Muscle layer of duodenum (tissue), 2 donors: Measurements from ENCODE around the gene TMEM192.
A peak's percentile ranks its signal among the peaks of the same experiment; 100 is the strongest.

ENCODE experiments used
- H3K27ac ChIP-seq: one replicate; pipeline ENCODE4 v1.7.0; 2013; ENCODE audit warnings: mild to moderate bottlenecking, low read length
- H3K27me3 ChIP-seq: one replicate; pipeline ENCODE4 v1.7.0; 2013; ENCODE audit warnings: low read depth, mild to moderate bottlenecking, control low read depth, low read length
- H3K36me3 ChIP-seq, 2 donors: one replicate each; pipeline ENCODE4 v1.7.0; 2013; ENCODE audit warnings: low read length in 2 of 2, control low read depth in 1 of 2, mild to moderate bottlenecking in 1 of 2; ENCODE audit not compliant: insufficient read depth in 2 of 2, control insufficient read depth in 1 of 2
- H3K4me1 ChIP-seq, 2 donors: one replicate each; pipeline ENCODE4 v1.7.0; 2013; ENCODE audit warnings: low read length in 2 of 2, mild to moderate bottlenecking in 2 of 2, control low read depth in 1 of 2, moderate library complexity in 1 of 2; ENCODE audit not compliant: insufficient read depth in 2 of 2, control insufficient read depth in 1 of 2
- H3K4me3 ChIP-seq, 2 donors: one replicate each; pipeline ENCODE4 v1.7.0; 2013; ENCODE audit warnings: low read length in 2 of 2, low read depth in 1 of 2, mild to moderate bottlenecking in 1 of 2
- H3K9me3 ChIP-seq, 2 donors: one replicate each; pipeline ENCODE4 v1.7.0; 2013; ENCODE audit warnings: low read length in 2 of 2, control low read depth in 1 of 2, mild to moderate bottlenecking in 1 of 2; ENCODE audit not compliant: control insufficient read depth in 1 of 2
- donor health status: healthy.

TMEM192 gene

DNA sequence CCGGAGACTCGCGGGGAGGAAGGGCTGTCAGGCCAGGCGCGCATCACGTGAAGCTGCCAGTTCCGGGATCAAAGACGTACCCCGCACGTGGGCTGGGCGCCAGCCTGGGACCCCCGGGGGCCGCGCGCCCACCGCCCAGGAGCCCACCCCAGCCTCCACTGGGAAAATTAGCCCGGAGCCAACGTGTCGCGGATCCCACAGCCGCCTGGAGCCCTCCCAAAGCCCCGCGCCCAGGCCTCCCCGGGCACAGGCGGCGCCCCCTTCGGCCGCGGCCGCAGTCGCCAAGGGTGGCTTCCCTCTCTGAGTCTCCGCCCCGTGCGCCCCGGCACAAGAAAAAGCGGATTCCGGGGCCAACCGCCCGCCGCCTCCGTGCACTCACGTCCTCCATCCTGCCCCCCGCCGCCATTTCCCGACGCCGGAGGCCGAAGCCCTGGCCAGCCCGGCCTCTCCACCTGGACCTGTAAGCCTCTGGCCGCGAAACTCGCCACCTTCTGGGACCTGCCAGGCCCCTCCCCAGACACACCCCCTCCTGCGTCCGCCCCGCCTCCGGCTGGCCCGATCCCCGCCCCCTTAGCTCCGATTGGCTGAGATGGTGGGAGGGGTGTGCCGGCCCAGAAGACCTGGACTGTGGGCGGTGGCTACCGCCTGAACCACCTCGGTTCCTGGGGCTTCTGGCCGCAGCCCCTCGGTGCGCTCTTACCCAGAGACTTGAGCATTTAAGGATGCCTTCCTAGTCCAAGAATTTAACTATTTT, at the start of gene TMEM192:
TSS of gene TMEM192 (minus strand) at position 493 of the 754 bp plus-strand sequence. CDS start at position 406, 87 bp downstream.
- H3K36me3 ChIP-seq = no peaks in the 10 kb centered on the region
- H3K9me3 ChIP-seq = no peaks in the 10 kb centered on the region
- peak within 1 kb of the TSS; percentile 67 for H3K27ac ChIP-seq
- H3K4me1 ChIP-seq = no peaks in the 10 kb centered on the region
- no peaks in the 10 kb centered on the region for H3K27me3 ChIP-seq
- peak within 1 kb of the TSS; percentile 89 for H3K4me3 ChIP-seq

DNA sequence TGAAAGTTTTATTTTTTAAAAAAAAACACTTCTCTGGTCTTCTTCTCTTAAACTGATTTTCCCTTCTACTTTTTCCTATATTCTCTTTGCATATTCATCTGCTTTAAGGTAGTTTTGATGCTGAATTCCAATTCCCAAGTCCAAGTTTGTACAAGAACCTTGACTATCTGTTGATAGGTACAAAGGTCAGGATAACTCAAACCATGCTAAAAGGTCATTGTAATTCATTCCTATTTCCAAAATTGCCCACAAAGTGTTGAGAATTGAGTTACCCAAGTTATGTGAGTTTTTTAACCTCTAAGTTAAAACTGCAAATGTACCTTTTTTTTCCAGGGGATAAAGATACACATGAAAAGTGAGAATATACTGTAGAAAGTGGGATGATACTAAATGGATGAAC, 46.1 kb upstream of the TMEM192 start:
- no peaks in the 10 kb centered on the region for H3K9me3 ChIP-seq
- no peaks in the 10 kb centered on the region for H3K36me3 ChIP-seq
- no peak overlapping the region for H3K4me3 ChIP-seq
- no peak overlapping the region for H3K27ac ChIP-seq
- H3K27me3 ChIP-seq = no peaks in the 10 kb centered on the region
- no peaks in the 10 kb centered on the region for H3K4me1 ChIP-seq

DNA sequence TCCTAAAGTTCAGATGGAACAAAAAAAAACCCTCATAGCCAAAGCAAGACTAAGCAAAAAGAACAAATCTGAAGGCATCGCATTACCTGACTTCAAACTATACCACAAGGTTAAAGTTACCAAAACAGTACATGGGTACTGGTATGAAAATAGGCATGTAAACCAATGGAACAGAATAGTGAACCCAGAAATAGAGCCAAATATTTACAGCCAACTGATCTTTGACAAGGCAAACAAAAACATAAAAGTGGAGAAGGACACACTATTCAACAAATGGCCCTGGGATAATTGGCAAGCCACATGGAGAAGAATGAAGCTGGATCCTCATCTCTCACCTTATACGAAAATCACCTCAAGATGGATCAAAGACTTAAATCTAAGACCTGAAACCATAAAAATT, 44.2 kb upstream of the TMEM192 start:
- H3K4me1 ChIP-seq = no peaks in the 10 kb centered on the region
- H3K27me3 ChIP-seq = no peaks in the 10 kb centered on the region
- H3K27ac ChIP-seq = no peak overlapping the region
- no peaks in the 10 kb centered on the region for H3K9me3 ChIP-seq
- H3K36me3 ChIP-seq = no peaks in the 10 kb centered on the region
- H3K4me3 ChIP-seq = no peak overlapping the region

DNA sequence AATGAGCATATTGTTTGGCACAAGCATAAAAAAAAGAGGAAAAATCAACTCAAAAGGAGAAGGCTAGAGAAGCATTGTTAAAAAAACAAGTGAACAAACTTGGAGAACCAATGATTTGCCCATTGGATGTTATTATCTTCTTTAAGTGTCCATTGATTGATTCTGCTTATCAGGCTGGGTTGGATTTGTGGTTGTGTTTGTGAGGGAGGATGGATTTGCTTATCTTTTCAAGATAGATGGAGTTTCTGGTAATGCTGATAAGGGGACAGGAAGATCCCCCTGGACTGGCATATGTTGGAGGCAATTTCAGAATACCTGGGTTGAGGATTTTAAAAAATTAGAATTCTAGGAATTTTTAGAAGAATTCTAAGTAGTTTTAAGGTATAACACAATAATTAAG, 41.8 kb upstream of the TMEM192 start:
- no peaks in the 10 kb centered on the region for H3K27me3 ChIP-seq
- no peak overlapping the region for H3K27ac ChIP-seq
- H3K36me3 ChIP-seq = no peaks in the 10 kb centered on the region
- no peak overlapping the region for H3K4me3 ChIP-seq
- H3K9me3 ChIP-seq = no peaks in the 10 kb centered on the region
- no peaks in the 10 kb centered on the region for H3K4me1 ChIP-seq

DNA sequence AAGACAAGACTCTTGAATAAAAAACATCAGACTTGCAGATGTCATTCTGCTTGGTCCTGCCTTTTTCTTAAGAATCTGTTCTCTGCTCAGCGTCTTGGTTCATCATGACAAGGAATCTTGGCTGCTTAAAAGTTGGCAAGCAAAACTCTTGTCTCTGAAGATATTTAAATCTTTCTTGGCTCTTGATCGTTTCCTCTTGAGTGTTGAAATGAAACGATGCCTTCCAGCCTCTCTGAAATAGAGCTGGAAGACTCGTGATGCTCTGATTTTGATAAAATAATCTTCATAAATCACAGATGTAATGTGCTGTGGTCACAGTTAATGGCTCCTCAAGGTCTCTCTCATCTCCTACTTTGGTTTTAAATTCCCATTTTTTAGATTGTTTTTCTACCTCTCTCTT, 39.9 kb upstream of the TMEM192 start:
- H3K9me3 ChIP-seq = no peaks in the 10 kb centered on the region
- no peak overlapping the region for H3K4me3 ChIP-seq
- H3K36me3 ChIP-seq = no peaks in the 10 kb centered on the region
- no peaks in the 10 kb centered on the region for H3K27me3 ChIP-seq
- H3K4me1 ChIP-seq = no peaks in the 10 kb centered on the region
- H3K27ac ChIP-seq = no peak overlapping the region

DNA sequence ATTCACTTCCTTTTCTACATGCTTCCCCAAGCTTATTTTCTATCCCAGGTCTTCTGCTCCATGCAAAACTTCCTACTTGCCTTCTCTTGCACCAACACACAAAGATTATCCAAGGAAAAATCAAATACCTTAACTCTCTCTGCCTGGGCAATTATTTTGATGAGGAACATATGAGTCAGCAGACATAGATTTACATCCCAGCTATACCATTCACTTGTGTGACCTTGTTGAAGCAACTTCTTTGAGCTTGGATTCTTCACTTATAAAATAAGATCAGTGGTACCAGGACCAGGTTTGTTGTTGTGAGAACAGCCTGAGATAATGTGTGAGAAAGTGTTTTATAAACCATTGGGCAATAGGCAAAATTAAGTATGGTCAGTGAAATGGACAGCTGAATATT, 39.1 kb upstream of the TMEM192 start:
- H3K27me3 ChIP-seq = no peaks in the 10 kb centered on the region

DNA sequence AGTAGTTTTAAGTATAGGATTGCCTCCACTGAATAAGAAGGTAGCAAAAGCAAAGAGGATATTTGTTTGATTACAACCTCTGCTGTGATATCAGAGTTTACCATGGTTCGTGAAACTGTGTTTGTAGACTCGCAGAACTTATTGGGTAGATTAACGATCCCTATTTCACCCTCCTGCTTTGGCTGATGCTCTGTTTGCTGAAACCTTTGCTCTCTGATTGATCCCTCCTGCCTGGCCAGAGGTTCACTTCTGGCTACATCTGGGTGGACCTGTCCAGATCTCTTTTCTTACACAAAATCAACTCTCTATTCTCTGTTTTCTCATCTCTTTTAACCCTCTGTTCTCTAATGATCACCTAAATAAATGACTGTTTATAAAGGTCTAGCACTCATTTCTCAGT, 37.9 kb upstream of the TMEM192 start:
- Histone ChIP-seq H3K36me3 (no peaks in the 10 kb centered on the region), H3K4me1 (no peaks in the 10 kb centered on the region), H3K27me3 (no peaks in the 10 kb centered on the region), H3K27ac (no peak overlapping the region), H3K4me3 (no peak overlapping the region), H3K9me3 (no peaks in the 10 kb centered on the region)

More for the DNA sequence above, 39.1 kb upstream of the TMEM192 start:
- Histone ChIP-seq H3K4me1 (no peaks in the 10 kb centered on the region), H3K36me3 (no peaks in the 10 kb centered on the region), H3K9me3 (no peaks in the 10 kb centered on the region), H3K4me3 (no peak overlapping the region), H3K27ac (no peak overlapping the region)

DNA sequence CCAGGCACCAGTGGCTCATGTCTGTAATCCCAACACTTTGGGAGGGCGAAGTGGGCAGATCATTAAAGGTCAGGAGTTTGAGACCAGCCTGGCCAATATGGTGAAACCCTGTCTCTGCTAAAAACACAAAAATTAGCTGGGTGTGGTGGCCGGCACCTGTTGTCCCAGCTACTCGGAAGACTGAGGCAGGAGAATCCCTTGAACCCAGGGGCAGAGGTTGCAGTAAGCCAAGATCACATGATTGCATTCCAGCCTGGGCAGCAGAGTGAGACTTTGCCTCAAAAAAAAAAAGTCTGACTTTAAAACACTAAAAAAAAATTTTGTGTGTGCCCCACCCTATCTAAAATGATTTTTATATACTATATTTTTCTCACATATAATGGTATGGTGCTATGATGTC, 26.2 kb upstream of the TMEM192 start:
- Histone ChIP-seq H3K9me3 (no peaks in the 10 kb centered on the region), H3K36me3 (no peaks in the 10 kb centered on the region), H3K4me1 (no peaks in the 10 kb centered on the region), H3K27me3 (no peaks in the 10 kb centered on the region), H3K4me3 (no peak overlapping the region), H3K27ac (no peak overlapping the region)

DNA sequence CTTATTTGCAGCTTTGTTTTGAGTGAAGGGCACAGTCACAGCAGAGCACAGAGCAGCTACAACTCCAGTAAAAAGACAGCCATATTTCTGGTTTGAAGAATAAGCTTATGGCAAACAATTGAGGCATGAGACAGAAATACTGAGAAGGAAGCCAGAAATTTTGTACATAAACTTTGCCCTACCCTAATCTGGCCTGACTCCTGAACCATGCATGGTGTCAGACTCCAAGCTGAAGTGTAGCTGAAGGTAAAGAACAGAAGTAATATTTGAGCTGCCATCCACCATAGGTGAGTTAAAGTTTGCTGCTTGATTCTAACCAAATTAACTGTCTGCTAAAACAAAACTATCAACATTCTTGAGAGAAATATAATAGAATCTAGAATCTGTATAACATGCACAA, 24.5 kb upstream of the TMEM192 start:
- Histone ChIP-seq H3K27ac (no peak overlapping the region), H3K36me3 (no peaks in the 10 kb centered on the region), H3K9me3 (no peaks in the 10 kb centered on the region), H3K4me3 (no peak overlapping the region), H3K4me1 (no peaks in the 10 kb centered on the region), H3K27me3 (no peaks in the 10 kb centered on the region)

DNA sequence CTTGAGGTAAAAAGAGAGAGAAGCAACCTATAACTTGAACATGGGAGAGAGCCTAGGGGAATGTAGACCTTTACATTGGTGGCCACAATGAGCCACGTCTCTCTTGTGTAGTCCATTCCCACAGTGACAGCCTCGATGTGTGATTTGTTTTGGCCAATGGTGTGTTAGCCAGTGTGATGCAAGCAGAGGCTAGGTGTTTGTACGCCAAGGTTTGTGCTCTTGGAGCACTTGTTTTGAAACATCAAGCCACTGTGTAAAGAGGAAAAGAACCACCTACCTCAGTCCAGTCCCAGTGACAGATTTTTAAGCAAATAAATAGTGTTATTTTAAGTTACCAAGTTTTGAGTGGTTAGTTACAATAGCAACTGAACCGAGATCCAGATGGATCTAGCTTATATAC, 23.9 kb upstream of the TMEM192 start:
- H3K36me3 ChIP-seq = no peaks in the 10 kb centered on the region
- no peaks in the 10 kb centered on the region for H3K9me3 ChIP-seq
- H3K27ac ChIP-seq = no peak overlapping the region
- H3K27me3 ChIP-seq = no peaks in the 10 kb centered on the region
- no peaks in the 10 kb centered on the region for H3K4me1 ChIP-seq
- no peak overlapping the region for H3K4me3 ChIP-seq

DNA sequence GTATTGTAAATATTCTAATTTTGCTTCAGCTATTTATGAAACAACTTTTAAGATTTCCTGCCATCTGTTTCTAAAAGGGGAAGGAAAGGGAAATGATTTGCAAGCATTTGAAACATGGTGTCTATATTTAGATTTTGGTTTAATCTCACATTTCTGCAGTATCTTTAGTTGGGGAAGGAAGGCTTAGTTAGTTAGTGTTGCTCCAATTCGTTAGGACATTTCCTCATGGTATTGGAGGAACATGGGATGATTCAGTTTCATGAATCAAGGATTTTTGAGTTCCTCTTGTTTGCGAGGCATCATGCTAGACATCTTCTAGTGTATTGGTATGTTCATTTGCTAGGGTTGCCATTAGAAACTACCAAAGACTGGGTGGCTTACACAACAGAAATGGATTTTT, 20.5 kb upstream of the TMEM192 start:
- no peak overlapping the region for H3K4me3 ChIP-seq
- H3K27ac ChIP-seq = no peak overlapping the region
- H3K36me3 ChIP-seq = no peaks in the 10 kb centered on the region
- H3K27me3 ChIP-seq = no peaks in the 10 kb centered on the region
- no peaks in the 10 kb centered on the region for H3K9me3 ChIP-seq
- H3K4me1 ChIP-seq = no peaks in the 10 kb centered on the region

DNA sequence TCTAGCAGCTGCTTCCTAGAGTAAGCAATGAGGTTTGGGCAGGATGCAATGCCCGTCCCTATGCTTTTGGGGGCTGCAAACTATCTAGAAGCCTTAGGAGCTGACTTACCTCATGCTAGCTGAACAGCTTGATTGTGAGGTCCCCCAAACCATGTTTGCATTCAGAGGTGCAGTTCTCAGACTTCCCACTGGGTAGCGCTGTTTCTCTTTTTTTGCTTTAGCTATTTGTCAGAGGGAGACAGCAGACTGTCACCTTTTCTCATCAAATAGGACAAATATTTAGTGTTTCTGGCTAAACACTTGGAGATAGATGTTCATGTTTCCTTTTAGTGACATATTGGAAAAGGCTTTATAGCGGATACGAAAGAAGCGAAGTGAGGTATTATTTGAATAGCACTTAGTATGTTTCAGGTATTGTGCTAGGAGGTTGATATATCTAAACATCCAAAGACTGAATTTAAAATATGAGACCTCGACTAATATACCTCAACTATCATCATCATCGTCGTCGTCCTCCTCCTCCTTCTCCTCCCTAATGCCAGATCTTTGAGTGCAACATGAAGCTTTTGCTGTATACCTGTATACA, 18.7 kb upstream of the TMEM192 start:
- no peak overlapping the region for H3K27ac ChIP-seq
- H3K4me1 ChIP-seq = no peaks in the 10 kb centered on the region
- no peaks in the 10 kb centered on the region for H3K27me3 ChIP-seq
- H3K4me3 ChIP-seq = no peak overlapping the region
- H3K9me3 ChIP-seq = no peaks in the 10 kb centered on the region
- H3K36me3 ChIP-seq = no peaks in the 10 kb centered on the region
